OCI-LY7 (cell line): ENCODE results near the gene GALNT10. TPM values are rescaled to one million over a fixed set of nuclear protein-coding genes. Genes with fewer than 3 reads are reported as not detected.
A peak's percentile ranks its signal among the peaks of the same experiment; 100 is the strongest.

Experiments
- BruUV-seq: library from RNA; stranded (reverse); fragments of 400-500 nt; replicated peaks from 2 replicates; lab custom pipeline; 2021; lab: Mats Ljungman, UMichigan
- CTCF ChIA-PET: fragments of 300-600 bp; sonication (Branson Sonifier 250); formaldehyde crosslinking; loops from one replicate; lab custom pipeline; 2022; ENCODE audit warnings: antibody characterized with exemption; ENCODE audit not compliant: unreplicated experiment; lab: Charles Lee
- POLR2A ChIA-PET: fragments of 300-600 bp; sonication (Branson Sonifier 250); formaldehyde crosslinking; loops from one replicate; lab custom pipeline; 2022; ENCODE audit warnings: antibody characterized with exemption; lab: Charles Lee
- DNase-seq: peaks from one replicate; pipeline ENCODE4 v3.0.0-alpha.2; 2015; ENCODE audit warnings: low spot score
- H2AFZ ChIP-seq: fragments of 200-600 bp; sonication (generic), shearing (Covaris generic); 2 replicates; pipeline ENCODE4 v1.6.1; 2014; ENCODE audit warnings: mild to moderate bottlenecking, antibody characterized with exemption, low read length, moderate library complexity
- H3K27ac ChIP-seq: fragments of 200-600 bp; sonication (generic); 2 replicates; pipeline ENCODE4 v1.5.1; 2014; ENCODE audit warnings: mixed run types, low read depth, mild to moderate bottlenecking, moderate library complexity, low read length, inconsistent platforms; ENCODE audit not compliant: poor library complexity, severe bottlenecking
- H3K36me3 ChIP-seq: fragments of 200-600 bp; sonication (generic); 2 replicates; pipeline ENCODE4 v1.6.1; 2014; ENCODE audit warnings: mild to moderate bottlenecking, antibody characterized with exemption, low read length, moderate library complexity, mixed read lengths; ENCODE audit not compliant: insufficient read depth
- H3K4me1 ChIP-seq: fragments of 200-600 bp; sonication (generic); 2 replicates; pipeline ENCODE4 v1.5.1; 2014; ENCODE audit warnings: mild to moderate bottlenecking, low read length; ENCODE audit not compliant: insufficient read depth, poor library complexity, severe bottlenecking
- H3K4me2 ChIP-seq: fragments of 200-600 bp; sonication (generic); 2 replicates; pipeline ENCODE4 v1.6.1; 2014; ENCODE audit warnings: mild to moderate bottlenecking, low read length
- H3K4me3 ChIP-seq: fragments of 200-600 bp; sonication (generic); 2 replicates; pipeline ENCODE4 v1.5.1; 2014; ENCODE audit warnings: mild to moderate bottlenecking, low read depth, low read length; ENCODE audit not compliant: poor library complexity, severe bottlenecking
- H3K79me2 ChIP-seq: fragments of 200-600 bp; sonication (generic); 2 replicates; pipeline ENCODE4 v1.6.1; 2016; ENCODE audit warnings: low read depth, mild to moderate bottlenecking, low read length, moderate library complexity, mixed read lengths; ENCODE audit not compliant: insufficient read depth
- H3K9me2 ChIP-seq: fragments of 200-600 bp; sonication (generic); 2 replicates; pipeline ENCODE4 v1.6.1; 2016; ENCODE audit warnings: mild to moderate bottlenecking, low read length, mixed read lengths; ENCODE audit not compliant: insufficient read depth
- H3K9me3 ChIP-seq: fragments of 200-600 bp; sonication (generic); 2 replicates; pipeline ENCODE4 v1.6.1; 2014; ENCODE audit warnings: mild to moderate bottlenecking, mixed run types, low read length, mixed read lengths
- H4K20me1 ChIP-seq: fragments of 200-600 bp; sonication (generic); 2 replicates; pipeline ENCODE4 v1.6.1; 2014; ENCODE audit warnings: mild to moderate bottlenecking, antibody characterized with exemption, low read length, moderate library complexity, mixed read lengths; ENCODE audit not compliant: insufficient read depth
- CTCF ChIP-seq: fragments of 200-600 bp; sonication (generic); conservative IDR thresholded peaks from 2 replicates; pipeline ENCODE4 v1.5.1; 2014; ENCODE audit warnings: mild to moderate bottlenecking, antibody characterized with exemption, low read length, moderate library complexity, mixed read lengths
- EZH2phosphoT487 ChIP-seq: fragments of 200-600 bp; sonication (generic); IDR thresholded peaks from 2 replicates; pipeline ENCODE4 v1.6.1; 2018; ENCODE audit warnings: low read depth, borderline replicate concordance, mild to moderate bottlenecking, mixed run types, antibody characterized with exemption, low read length, moderate library complexity, mixed read lengths
- intact Hi-C: fragments of 100-400 bp; cut with micrococcal nuclease; formaldehyde crosslinking; loops from one replicate; pipeline ENCODE4 v1.10.0; 2022; ENCODE audit not compliant: unreplicated experiment
- total RNA-seq, 2 experiments: library from RNA; depleted of rRNA in 1 of 2; stranded (reverse); fragments of >200 nt in 1 of 2; shearing (Covaris generic) in 1 of 2; gene quantifications; 2 replicates each; pipeline ENCODE4 v1.2.3, GENCODE V29; 2014 to 2022

GALNT10 gene
- total RNA-seq, 2 experiments from 2014 or later, result 7.3 to 20.6 TPM

GRCh38 chr5:154384480-154385235, 194.1 kb downstream of the GALNT10 start:
- no TSS peak for BruUV-seq

GRCh38 chr5:154385236-154385512, 194.6 kb downstream of the GALNT10 start:
- no peaks in the 10 kb centered on the region for H3K9me2 ChIP-seq
- peaks cover 15% of the 10 kb centered on the region for H3K4me1 ChIP-seq
- H3K27ac ChIP-seq, result no peak overlapping the region
- intact Hi-C loops, result no loop called here
- no peaks in the 10 kb centered on the region for H3K9me3 ChIP-seq
- 0 out of 2 replicates have a peak overlapping the region, but pooled peaks have one; percentile 16 for H3K4me2 ChIP-seq
- H3K79me2 ChIP-seq, result no peaks in the 10 kb centered on the region
- POLR2A ChIA-PET, result interaction anchor here (0.6 kb wide), 1 partner anchor 197 kb away, joined by 4 read pairs; no protein-coding TSS in a partner anchor
- no TSS peak for BruUV-seq
- CTCF ChIA-PET, result no interaction called here
- TF ChIP-seq CTCF, result no peak
- no peak for TF ChIP-seq EZH2phosphoT487
- DNase-seq, result peak; percentile 4
- H3K36me3 ChIP-seq, result peaks cover 7% of the 10 kb centered on the region
- H3K4me3 ChIP-seq, result no peak overlapping the region
- no peaks in the 10 kb centered on the region for H4K20me1 ChIP-seq
- H2AFZ ChIP-seq, result peak overlapping the region; percentile 10; the same call in 1 of the 2 replicates

More at GRCh38 chr5:154384480-154385235, 194.1 kb downstream of the GALNT10 start:
- Histone ChIP-seq H3K27ac (no peak overlapping the region), H3K9me2 (no peaks in the 10 kb centered on the region), H3K4me3 (no peak overlapping the region), H3K36me3 (peaks cover 7% of the 10 kb centered on the region), H4K20me1 (no peaks in the 10 kb centered on the region), H3K79me2 (no peaks in the 10 kb centered on the region), H3K4me1 (peaks cover 15% of the 10 kb centered on the region), H2AFZ (peak overlapping the region; percentile 10; the same call in 1 of the 2 replicates), H3K4me2 (peak overlapping the region; percentile 16), H3K9me3 (no peaks in the 10 kb centered on the region)
- CTCF ChIA-PET, result no interaction called here
- peak; percentile 61 for DNase-seq
- intact Hi-C loops, result no loop called here
- TF ChIP-seq EZH2phosphoT487 (no peak), CTCF (no peak)
- POLR2A ChIA-PET, result interaction anchor here (0.6 to 0.9 kb wide), 2 partner anchors 110 to 196 kb away, joined by 3 to 4 read pairs; no protein-coding TSS in a partner anchor
